Stimulated activated CD8-positive, alpha-beta memory T cell treated with anti-CD3 and anti-CD28 coated beads, Interleukin-15, amount 100 ng/mL, for 48 hours (primary cell): ENCODE measurements around the gene PRODH.
"Not testable (repeated sequence)": the region's sequence is repeated elsewhere in the genome, so short reads cannot be mapped to it uniquely, and the experiment has no call there.

ENCODE experiments used
- DNase-seq, 2 donors: peaks; one replicate each; pipeline ENCODE4 v3.0.0-alpha.2; 2020; ENCODE audit warnings: low read depth in 2 of 2

PRODH gene, protein sequence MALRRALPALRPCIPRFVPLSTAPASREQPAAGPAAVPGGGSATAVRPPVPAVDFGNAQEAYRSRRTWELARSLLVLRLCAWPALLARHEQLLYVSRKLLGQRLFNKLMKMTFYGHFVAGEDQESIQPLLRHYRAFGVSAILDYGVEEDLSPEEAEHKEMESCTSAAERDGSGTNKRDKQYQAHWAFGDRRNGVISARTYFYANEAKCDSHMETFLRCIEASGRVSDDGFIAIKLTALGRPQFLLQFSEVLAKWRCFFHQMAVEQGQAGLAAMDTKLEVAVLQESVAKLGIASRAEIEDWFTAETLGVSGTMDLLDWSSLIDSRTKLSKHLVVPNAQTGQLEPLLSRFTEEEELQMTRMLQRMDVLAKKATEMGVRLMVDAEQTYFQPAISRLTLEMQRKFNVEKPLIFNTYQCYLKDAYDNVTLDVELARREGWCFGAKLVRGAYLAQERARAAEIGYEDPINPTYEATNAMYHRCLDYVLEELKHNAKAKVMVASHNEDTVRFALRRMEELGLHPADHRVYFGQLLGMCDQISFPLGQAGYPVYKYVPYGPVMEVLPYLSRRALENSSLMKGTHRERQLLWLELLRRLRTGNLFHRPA

DNA sequence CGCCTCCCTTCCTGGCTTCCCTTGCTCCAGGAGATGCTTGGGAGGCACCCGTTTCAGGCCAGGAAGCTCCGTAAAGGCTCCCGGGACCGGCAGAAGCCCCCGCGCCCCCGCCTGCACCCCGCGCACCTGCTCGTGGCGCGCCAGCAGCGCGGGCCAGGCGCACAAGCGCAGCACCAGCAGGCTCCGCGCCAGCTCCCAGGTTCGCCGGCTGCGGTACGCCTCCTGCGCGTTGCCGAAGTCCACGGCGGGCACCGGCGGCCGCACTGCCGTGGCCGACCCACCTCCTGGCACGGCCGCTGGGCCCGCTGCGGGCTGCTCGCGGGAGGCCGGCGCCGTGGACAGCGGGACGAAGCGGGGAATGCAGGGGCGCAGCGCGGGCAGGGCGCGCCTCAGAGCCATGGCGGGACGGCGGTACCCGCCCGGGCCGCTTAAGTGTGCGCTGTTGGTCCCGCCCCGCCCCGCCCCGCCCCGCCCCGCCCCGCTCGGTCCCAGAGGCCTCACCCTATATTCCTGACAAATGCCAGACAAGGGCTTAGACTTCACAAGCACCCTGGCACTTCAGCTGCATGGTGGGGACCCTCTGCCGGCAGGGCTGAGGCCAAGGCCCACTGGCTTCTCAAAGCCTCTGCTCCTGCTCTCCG lies at the start of gene PRODH:
TSS of gene PRODH (minus strand) at position 405 of the 641 bp plus-strand sequence. CDS start at position 399, 6 bp downstream.
- no peak for DNase-seq

DNA sequence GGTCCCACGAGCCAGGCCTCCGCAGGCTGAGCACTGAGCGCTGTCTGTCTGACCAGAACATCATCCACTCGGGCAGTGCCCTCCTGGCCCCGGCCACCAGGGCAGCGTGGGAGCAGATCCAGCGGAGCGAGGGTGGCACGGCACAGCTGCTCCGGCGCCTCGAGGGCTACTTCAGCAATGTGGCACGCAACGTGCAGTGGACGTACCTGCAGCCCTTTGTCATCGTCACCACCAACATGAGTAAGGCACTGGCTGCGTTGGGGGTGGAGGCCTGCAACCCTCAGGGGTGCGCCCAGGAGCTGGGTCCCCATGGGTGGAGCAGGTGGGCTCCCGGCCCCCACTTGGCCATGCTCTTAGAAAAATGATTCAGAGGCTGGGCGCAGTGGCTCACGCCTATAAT lies 49.7 kb upstream of the PRODH start:
- no peak for DNase-seq

DNA sequence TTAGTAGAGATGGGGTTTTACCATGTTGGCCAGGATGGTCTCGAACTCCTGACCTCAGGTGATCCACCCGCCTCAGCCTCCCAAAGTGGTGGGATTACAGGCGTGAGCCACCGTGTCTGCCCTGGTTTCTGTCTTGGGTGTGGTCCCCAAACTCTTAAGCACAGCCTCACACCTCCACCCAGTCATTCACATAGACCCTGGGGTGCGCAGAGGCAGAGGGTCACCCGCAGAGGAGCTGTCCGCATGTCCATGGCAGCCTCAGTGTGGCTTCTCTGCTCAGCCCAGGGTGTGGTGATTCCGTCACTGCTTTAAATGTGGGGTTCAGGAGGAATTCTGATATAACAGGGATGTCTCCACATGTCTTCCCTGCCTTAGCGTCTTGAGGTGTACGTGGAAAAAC lies 48.5 kb upstream of the PRODH start:
- DNase-seq: no peak

DNA sequence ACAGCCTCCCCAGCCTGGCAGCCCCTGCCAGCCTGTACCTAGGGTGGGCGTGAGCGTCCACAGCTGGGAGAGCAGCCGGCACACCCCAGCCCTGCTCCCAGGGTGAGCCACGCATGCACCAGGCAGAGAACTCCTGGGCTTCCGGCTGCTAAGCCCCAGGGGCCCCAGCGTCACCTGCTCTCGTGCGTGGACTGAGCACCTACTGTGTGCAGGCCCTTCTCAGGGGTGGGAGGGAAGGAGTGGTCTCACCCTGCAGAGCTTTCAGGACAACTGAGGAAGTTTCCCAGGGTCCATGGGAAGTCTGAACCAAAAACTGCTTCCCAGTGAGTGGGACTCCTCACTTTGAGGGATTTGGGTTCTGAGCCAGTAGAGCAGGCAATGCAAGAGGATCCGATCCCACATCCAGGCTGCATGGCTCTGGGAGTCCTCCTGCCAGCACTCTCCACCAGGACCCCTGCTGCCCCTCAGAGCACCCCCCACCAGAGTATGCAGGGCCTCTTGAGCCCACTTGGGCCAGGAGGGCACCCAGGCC lies 47.1 kb upstream of the PRODH start:
- DNase-seq: no peak

DNA sequence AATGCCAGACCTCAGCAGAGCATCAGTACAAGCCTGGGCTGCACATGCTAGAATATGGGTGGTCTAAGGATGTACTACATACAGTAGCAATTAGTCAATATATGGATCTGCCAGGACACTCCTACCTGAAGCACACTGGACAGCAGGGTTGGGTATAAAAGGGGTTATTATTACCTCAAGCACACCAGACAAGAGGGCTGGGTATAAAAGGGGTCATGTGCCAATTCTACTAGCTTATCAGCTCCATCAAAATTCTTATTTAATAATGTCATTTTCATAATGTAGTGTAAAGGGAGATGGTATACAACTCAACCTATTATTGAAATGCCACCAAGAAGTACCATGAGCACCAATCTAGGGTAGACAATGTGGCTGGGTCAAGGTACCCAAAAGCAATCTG lies 44.7 kb upstream of the PRODH start:
- DNase-seq: no peak

DNA sequence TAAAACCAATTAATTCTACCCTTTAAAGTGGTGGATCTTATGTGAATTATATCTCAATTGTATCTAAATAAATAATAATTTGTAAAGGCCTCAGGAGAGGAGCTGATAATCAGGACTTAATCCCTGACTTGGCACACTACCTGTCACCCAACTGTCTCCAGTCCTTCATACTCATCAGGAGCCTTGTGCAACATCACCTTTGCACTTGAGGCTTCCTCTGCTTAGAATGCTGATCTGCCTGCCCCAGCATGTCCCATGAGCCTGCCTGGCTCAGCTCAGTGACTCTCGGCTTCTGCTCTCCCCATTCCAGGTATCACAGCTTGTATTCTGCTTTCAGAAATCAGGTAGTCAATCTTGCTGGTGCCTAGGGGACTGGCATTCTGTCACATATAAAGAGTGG lies 43.9 kb upstream of the PRODH start:
- no peak for DNase-seq

DNA sequence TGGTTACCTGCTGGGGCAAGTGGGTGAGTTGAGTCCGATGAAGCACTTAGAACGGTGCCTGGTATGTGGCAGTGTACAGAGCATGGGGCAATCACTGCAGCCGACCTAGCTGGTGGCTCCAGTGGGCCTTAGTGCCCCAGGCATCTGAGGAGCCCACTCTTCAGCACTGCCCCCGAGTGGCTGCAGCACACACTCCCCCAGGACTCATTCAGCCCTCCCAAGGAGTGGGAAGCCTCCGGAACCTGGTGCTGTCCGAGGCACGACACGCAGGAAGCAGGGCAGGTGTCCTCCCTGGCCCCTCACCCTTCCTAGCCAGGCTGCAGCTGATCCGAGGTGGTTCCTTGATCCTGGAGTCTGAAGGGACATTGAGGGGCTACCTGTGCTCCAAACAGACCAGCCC lies 42.4 kb upstream of the PRODH start:
- DNase-seq: no peak

DNA sequence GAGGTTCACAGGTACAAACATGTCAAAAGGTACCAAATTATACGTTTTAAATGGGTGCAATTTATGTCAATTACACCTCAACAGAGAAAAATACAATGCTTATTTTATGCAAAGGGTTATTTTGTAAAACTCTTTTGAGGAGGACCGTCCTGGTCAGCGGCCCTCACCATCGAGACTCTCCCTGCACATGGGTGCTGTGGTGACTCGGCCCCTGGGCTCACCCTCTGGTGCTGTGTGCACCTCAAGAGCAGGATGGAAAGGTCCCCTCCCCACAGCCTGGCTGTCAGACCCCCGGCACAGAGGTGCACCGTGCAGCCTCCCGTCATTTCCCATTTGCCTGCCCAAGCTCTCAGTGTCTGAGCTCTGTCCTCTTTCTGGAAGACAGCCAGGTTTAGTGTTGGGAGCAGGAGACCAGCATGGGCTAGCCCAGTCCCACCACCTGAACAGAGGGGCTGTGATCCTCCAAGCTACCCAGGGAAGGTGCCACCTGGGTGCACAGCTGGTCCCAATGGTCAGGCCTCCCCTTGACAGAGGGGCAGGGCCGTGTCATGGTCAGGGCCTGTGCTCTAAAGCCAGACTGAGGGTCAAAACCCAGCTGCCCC lies 41.8 kb upstream of the PRODH start:
- no peak for DNase-seq

DNA sequence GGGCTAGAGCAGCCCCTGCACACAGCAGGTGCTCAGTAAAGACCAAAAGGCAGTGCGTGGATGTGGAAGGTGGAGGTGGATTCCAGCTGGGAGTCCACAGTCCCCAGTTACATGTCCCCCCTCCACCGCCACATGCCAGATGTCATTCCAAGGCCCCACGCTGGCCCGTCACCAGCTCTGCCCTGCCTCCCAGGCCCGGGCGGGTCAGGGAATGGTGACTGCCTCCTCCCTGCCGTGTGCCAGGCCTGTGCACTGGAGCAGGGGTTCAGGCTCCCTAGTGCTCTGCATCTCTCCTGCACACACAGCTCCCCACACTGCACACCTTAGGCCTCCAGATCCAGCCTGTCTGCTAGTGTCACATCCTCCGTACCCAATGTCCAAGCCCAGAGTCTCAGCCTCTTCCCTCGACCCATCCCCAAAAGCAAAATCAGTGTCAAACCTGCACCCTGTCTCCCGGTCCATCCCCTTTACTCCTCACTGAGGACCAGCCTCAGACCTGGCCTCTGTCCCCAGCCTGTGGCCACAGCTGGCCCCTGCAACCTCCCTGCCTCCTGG lies 40.2 kb upstream of the PRODH start:
- no peak for DNase-seq

DNA sequence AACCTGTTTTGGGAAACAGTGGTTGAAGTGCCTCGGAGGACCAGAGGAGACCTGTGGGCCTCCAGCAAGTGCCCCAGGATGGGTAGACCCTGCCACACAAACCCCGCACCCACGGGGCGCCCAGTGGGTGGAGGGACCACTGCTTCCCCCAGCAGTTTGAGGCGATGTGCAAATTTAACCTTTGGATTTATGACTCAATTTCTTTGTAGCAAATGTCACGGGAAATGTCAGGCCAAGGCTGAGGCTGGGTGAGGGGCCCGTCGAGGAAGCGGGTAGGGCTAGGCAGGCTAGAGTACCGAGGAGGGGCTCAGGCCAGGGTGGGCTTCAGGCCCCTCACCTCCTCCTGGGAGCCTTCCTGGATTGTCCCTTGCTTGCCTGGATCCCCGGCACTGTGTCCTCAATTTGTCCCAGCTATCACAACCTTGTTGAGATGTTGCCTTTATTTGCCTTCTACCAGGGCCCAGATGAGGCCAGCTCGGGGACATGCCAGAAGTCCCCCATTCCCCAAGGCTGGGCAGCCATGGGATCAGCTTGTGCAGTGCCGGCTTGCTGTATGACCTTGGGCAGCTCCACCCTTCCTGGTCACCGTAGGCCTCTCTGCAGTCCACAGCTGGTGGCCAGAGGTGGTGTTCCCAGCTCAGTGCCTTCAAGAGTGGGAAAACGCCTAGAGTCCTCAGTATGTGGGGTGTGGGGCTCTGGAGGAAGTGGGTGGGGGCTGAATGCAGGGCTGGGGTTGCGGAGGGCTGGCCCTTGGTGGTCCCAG lies 39.5 kb upstream of the PRODH start:
- no peak for DNase-seq

DNA sequence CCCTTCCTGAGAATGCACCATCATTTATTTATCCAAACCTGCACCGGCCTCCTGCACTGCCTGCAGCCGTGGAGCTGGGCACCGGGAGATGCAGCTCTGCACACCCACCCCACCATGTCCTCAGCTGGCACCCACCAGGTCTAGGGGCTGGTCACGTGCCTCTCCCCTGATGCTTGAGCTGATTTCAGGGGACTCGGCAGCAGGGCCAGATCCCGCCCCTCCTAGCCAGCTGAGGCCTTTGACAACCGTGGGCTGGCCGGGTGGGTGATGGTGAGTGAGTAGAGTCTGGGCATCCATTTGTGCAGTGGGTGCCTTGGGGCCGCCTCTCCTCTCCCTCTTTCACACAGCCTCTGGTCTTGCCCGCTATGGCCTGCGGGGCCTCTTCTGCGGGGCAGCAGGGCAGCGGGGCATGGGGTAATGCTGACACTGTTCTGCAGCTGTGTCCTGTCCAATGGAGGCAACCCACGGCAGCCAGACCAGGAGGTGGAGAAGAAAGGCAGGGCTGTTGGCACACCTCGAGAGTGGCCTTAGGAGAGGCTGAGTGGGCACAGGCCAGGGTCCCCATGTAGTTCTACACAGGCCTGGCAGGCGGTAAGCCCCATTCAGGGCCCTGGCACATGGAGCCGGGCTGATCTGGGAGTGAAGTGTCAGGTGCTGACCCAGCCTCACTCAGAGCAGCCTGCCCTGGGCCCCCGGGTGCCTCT lies 38.5 kb upstream of the PRODH start:
- DNase-seq: no peak

DNA sequence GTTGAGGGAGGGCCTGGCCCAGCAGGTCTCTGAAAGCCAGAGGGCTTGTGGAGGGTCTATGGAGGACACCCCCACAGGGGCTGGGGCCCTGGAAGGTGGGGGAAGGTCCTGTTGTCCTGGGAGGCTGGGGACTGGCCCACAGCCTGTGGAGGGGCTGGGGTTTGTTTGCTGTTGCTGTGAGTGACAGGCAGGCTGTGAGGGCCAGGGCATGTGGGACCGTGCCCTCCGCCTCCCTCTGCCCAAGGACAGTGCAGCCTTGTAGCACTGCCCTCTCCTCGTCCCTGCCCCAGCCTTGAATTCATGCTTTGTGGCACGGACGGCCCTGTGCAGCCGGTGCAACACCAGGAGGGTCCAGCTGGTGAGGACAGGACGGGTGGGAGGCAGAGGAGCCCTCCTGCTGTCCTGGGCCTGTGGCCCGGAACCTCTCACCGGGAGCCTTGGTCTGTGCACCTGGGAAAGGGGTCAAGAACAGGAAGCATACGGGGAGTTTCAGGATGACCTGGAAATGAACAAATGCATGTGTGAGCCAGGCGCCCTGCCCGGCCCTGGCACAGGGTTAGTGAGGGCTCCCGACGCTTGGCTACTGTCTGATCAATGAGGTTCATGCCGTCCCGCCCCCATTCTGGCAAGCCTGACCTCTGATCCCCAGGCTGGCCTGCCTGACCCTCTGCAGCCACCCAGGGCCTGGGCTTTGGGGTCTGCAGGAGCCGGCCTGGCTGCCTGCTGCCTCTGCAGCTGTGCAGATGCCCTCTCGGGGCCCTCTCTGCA lies 37.4 kb upstream of the PRODH start:
- no peak for DNase-seq

DNA sequence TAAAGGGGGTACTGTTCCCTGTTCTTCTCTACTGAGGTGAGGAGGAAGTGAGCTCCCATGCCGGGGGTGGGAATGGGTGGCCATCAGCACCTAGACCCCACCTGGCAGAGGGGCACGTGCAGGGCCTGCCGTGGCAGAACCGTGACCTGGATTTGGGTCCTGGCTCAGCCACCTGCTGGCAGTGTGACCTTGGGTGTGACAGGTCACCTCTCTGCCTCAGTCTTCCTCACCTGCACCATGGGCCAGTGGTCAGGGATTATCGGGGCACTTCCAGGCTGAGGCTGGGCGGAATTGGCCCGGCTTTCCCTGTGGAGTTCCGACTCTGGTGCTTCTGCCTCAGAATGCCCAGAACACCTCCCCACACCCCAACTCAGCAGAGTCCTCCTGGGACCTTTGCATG lies 36.5 kb upstream of the PRODH start:
- DNase-seq: not testable (repeated sequence)

DNA sequence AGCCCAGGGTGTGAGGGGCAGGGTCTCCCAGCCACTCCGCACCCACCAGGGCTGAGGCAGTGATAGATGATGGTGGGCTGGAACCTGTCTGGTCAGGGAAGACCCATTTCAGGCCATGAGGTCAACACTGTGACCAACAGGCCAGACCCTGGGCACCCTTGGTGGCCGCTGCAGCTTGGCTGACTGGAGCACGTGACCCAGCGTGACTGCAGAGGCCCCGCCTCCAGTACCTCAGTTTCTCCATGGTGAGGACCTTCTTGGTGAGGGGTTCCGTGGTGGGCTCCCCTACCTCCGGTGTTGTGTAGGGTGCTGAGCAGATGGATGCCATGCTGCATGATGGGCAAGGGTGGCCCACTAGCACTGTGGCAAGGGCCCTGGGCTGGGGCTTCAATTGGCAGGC lies 35.9 kb upstream of the PRODH start:
- DNase-seq: not testable (repeated sequence)

DNA sequence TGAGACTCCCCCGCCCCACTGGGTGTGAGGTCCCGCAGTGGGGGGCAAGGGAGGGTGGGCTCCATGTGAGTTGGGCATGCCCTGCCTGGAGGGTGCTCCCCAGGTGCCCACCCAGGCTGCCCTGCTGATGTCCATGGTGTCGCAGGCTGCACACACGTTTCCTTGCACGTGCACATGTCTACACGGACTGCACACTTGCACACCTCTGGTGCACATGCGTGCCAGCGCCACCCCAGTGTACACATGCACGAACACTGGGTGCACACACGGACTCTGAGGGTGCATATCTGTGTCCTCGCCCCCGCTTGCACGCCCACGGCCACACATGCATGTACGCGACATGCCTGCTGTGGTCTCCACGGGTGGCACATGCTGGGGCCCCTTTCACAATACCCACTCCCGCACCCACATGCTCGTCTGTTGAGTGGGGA lies 35.2 kb upstream of the PRODH start:
- no peak for DNase-seq

DNA sequence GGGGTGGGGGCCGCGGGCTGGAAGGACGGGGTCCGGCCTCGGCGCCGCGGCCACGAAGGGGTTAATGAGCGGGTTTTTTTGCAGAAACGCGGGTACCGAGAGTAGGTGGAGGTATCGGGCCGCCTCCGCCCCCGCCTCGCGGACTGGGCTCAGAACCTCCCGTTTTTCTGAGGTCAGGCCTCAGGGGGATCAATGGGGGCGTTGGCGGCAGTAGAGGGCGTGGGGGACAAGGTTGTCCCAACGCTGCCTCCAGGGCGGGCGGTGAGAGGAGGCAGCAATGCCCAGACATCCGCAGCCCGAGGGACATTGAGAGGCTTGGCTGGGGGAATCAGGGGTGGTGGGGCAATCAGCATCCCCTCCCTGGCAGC lies 34.8 kb upstream of the PRODH start:
- DNase-seq: no peak

DNA sequence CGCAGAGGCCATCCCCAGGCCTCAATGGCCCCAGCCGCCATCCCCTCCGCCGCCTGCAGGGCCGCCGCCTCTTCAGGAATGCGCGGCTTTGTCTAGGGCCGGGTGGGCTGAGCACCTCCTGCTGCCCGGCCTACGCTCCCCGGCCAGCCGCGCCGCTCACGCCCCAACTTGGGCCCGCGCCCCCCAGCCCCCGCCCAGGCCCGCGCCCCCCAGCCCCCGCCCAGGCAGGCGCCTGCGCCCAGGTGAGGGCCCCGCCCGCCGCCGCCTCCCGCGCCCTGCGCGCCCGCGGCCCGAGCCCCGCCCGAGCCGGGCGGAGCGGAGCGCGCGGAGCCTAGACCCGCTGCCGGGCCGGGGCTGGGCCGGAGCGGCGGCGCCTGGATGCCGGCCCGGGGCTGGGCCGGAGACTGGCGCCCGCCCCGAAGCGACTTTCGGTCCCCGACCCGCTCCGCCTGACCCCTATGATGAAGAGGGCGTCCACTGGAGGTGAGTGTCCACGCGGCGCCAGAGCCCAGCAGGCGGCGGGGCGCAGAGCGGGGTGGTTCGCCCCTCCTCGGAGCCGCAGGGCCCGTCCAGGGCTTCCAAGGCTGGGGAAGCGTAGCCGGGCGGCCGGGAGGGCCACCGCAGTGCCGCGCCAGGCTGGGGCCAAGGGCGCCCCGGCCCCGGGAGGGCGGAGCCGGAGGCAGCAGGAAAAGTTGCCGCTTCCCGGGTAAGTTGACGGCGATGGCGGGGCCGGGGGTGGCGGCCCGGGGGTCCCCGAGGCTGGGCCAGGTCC lies 34.3 kb upstream of the PRODH start:
- DNase-seq: no peak

DNA sequence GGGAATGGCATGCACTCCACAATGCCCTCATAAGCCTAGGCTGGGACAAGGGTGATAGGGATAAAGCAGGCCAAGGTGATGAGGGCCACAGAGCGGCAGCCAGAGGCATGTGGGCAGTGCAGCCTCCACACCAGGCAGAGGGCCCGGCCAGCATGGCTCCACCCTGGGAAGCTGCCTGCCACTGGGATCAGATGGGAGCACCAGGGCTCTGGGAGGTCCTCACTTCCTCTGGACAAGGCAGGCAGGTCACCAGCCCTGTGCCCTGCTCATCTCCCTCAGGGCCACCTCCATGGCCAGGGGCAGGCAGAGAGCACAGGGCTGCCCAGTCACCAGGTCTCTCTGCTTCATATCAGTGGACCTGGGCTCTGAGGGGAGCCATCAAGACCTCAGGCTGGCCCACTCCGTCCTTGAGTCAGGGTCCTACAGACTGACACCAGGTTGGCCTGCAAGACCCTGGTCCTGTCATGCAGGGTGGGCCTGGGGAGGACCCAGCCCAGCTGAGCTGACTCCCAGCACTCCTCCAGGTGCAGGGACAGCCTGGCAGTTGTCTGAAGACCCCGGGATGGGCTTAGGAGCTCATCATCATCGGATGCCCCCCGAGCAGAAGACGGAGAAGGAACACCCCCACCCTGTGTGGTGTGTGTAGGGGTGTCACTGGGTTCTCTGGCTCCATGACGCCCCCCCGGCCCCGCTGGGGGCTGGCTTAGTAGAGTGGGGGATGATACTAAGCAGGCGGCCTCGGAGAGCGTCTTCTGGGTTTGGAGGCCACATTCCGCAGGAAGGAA lies 33.3 kb upstream of the PRODH start:
- not testable (repeated sequence) for DNase-seq
